ENCODE data around the gene TREM1. TPM values are rescaled to one million over a fixed set of nuclear protein-coding genes. Genes with fewer than 3 reads are reported as not detected.
A peak's percentile ranks its signal among the peaks of the same experiment; 100 is the strongest.

TREM1 gene
- total RNA-seq, 1 donor from 2014 or later: 0.20 TPM

DNA sequence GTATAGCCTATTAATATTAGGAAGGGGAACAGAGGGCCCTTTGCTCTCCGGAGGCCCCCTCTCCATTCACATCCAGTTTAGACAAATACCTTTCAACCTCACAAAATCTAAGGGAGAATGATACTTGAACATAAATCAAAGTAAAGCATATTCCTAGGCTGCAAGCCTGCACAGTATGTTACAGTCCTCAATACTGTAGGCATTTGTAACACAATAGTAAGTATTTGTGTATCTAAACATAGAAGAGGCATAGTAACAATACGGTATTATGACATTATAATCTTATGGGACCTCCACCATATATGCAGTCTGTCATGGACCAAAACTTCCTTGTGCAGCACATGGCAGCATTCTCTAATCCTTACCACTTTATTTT lies 2.3 kb upstream of the TREM1 start:
- no peak for FAIRE-seq
- Mint-ChIP-seq H3K9me3 (ENCODE audit: unreplicated experiment) (peaks cover 2% of the 10 kb centered on the region), H3K27me3 (ENCODE audit: low read depth, unreplicated experiment) (peaks cover 9% of the 10 kb centered on the region)

DNA sequence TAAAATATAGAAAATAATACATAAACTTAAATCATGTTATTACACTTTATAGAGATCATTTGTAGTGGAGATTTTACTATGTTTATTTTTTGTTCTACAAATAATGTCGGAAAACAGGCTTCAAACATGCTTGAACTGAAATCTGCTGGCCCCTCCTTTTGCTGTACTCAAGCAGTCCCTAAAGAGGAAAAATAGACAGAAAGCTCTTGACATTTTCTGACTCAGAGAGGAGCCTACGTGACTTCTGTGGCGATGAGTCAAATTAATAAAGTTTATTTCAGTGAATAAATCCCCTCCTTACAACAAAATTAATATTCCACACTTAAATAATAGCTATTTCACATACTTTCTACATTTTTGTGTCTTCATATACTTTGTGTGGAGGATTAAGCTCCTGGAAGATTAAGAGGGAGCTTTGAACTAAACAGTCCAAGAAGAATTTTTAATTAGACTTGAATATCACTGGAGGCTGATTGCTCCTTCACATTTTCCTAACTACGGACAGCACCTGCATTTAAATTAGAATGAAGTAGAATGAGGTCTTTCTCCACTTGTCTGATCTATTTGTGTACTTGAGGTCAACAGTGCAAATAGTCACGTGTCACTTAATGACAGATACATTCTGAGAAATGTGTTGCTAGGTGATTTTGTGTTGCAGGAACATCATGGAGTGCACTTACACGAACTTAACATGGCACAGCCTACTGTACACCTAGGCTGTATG lies 1.7 kb upstream of the TREM1 start:
- Histone ChIP-seq H3K4me1 (ENCODE audit: insufficient read depth, low read length) (no peaks in the 10 kb centered on the region), H3K79me2 (ENCODE audit: insufficient read depth, low read length) (no peaks in the 10 kb centered on the region), H3K27ac (ENCODE audit: low read depth, low read length) (no peak overlapping the region), H3K9ac (ENCODE audit: low read length) (no peak overlapping the region), H3K36me3 (ENCODE audit: insufficient read depth, low read length) (no peaks in the 10 kb centered on the region), H3K4me2 (ENCODE audit: low read length) (no peak overlapping the region), H3K9me3 (ENCODE audit: insufficient read depth, low read depth, low read length) (no peaks in the 10 kb centered on the region), H2AFZ (ENCODE audit: low read depth, low read length) (no peak overlapping the region), H3K4me3 (ENCODE audit: insufficient read depth, low read depth, low read length) (no peak overlapping the region), H4K20me1 (ENCODE audit: insufficient read depth, low read length) (no peaks in the 10 kb centered on the region), H3K27me3 (ENCODE audit: insufficient read depth, low read length) (peaks cover 4% of the 10 kb centered on the region)
- H3K4me1 Mint-ChIP-seq (ENCODE audit: low read depth, unreplicated experiment): peaks cover 10% of the 10 kb centered on the region
- FAIRE-seq: no peak
- peak overlapping the region; percentile 58 for H3K27ac Mint-ChIP-seq (ENCODE audit: unreplicated experiment)
- H3K36me3 Mint-ChIP-seq (ENCODE audit: low read depth, unreplicated experiment): no peaks in the 10 kb centered on the region
- peaks cover 9% of the 10 kb centered on the region for H3K27me3 Mint-ChIP-seq (ENCODE audit: low read depth, unreplicated experiment)
- H3K9me3 Mint-ChIP-seq (ENCODE audit: unreplicated experiment): peaks cover 2% of the 10 kb centered on the region
- TF ChIP-seq, protein P1, sequence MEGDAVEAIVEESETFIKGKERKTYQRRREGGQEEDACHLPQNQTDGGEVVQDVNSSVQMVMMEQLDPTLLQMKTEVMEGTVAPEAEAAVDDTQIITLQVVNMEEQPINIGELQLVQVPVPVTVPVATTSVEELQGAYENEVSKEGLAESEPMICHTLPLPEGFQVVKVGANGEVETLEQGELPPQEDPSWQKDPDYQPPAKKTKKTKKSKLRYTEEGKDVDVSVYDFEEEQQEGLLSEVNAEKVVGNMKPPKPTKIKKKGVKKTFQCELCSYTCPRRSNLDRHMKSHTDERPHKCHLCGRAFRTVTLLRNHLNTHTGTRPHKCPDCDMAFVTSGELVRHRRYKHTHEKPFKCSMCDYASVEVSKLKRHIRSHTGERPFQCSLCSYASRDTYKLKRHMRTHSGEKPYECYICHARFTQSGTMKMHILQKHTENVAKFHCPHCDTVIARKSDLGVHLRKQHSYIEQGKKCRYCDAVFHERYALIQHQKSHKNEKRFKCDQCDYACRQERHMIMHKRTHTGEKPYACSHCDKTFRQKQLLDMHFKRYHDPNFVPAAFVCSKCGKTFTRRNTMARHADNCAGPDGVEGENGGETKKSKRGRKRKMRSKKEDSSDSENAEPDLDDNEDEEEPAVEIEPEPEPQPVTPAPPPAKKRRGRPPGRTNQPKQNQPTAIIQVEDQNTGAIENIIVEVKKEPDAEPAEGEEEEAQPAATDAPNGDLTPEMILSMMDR (IDR thresholded peaks at IDR 0.05; ENCODE audit: insufficient read depth, low read depth, low read length): no peak
- no peak for TF ChIP-seq EZH2 (IDR thresholded peaks at IDR 0.05; ENCODE audit: insufficient read depth, low read length)
- no peak for DNase-seq (ENCODE audit: low read depth)
- H3K4me3 Mint-ChIP-seq (ENCODE audit: unreplicated experiment): no peak overlapping the region

More for the DNA sequence above, 2.3 kb upstream of the TREM1 start:
- Histone ChIP-seq H4K20me1 (ENCODE audit: insufficient read depth, low read length) (no peaks in the 10 kb centered on the region), H3K27me3 (ENCODE audit: insufficient read depth, low read length) (peaks cover 4% of the 10 kb centered on the region), H3K9me3 (ENCODE audit: insufficient read depth, low read depth, low read length) (no peaks in the 10 kb centered on the region), H3K36me3 (ENCODE audit: insufficient read depth, low read length) (no peaks in the 10 kb centered on the region), H3K4me1 (ENCODE audit: insufficient read depth, low read length) (no peaks in the 10 kb centered on the region), H2AFZ (ENCODE audit: low read depth, low read length) (no peak overlapping the region), H3K4me3 (ENCODE audit: insufficient read depth, low read depth, low read length) (no peak overlapping the region), H3K4me2 (ENCODE audit: low read length) (no peak overlapping the region), H3K27ac (ENCODE audit: low read depth, low read length) (no peak overlapping the region), H3K79me2 (ENCODE audit: insufficient read depth, low read length) (no peaks in the 10 kb centered on the region), H3K9ac (ENCODE audit: low read length) (no peak overlapping the region)
- TF ChIP-seq, protein P1 (IDR thresholded peaks at IDR 0.05; ENCODE audit: insufficient read depth, low read depth, low read length): no peak
- TF ChIP-seq EZH2 (IDR thresholded peaks at IDR 0.05; ENCODE audit: insufficient read depth, low read length): no peak
- Mint-ChIP-seq H3K27ac (ENCODE audit: unreplicated experiment) (peak overlapping the region; percentile 58), H3K4me3 (ENCODE audit: unreplicated experiment) (no peak overlapping the region), H3K36me3 (ENCODE audit: low read depth, unreplicated experiment) (no peaks in the 10 kb centered on the region), H3K4me1 (ENCODE audit: low read depth, unreplicated experiment) (peaks cover 10% of the 10 kb centered on the region)
- DNase-seq (ENCODE audit: low read depth): no peak

DNA sequence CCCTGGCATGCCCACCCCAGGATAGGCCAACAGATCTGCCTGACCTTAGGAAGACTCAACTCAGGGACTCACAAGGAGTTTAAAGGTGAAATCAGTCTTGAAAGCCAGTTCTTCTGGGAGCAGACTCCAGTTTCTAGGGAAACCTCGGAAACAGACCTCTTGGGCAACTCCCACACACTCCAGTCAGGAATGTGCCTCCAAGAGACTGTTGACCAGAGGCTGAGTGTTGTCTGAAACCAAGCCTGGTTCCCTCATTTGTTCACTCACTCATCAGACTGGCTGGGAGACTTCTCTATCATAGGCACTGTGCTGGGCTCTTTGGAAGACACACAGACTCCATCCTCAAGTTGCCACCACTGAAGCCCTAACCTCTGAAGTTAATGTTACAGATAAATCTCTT lies 1.8 kb downstream of the TREM1 start:
- H3K4me3 ChIP-seq (ENCODE audit: insufficient read depth, low read depth, low read length): no peak overlapping the region
- Mint-ChIP-seq H3K9me3 (ENCODE audit: unreplicated experiment) (peaks cover 9% of the 10 kb centered on the region), H3K4me1 (ENCODE audit: low read depth, unreplicated experiment) (peaks cover 8% of the 10 kb centered on the region), H3K27me3 (ENCODE audit: low read depth, unreplicated experiment) (peaks cover 11% of the 10 kb centered on the region), H3K36me3 (ENCODE audit: low read depth, unreplicated experiment) (no peaks in the 10 kb centered on the region), H3K27ac (ENCODE audit: unreplicated experiment) (peak overlapping the region; percentile 67), H3K4me3 (ENCODE audit: unreplicated experiment) (no peak overlapping the region)
- H3K4me2 ChIP-seq (ENCODE audit: low read length): no peak overlapping the region
- no peak overlapping the region for H3K9ac ChIP-seq (ENCODE audit: low read length)
- H3K27me3 ChIP-seq (ENCODE audit: insufficient read depth, low read length): peaks cover 4% of the 10 kb centered on the region
- H3K27ac ChIP-seq (ENCODE audit: low read depth, low read length): no peak overlapping the region
- no peaks in the 10 kb centered on the region for H4K20me1 ChIP-seq (ENCODE audit: insufficient read depth, low read length)
- DNase-seq (ENCODE audit: low read depth): peak; percentile 12
- no peaks in the 10 kb centered on the region for H3K36me3 ChIP-seq (ENCODE audit: insufficient read depth, low read length)
- FAIRE-seq: no peak
- TF ChIP-seq, protein P1 (IDR thresholded peaks at IDR 0.05; ENCODE audit: insufficient read depth, low read depth, low read length): no peak
- TF ChIP-seq EZH2 (IDR thresholded peaks at IDR 0.05; ENCODE audit: insufficient read depth, low read length): no peak
- no peaks in the 10 kb centered on the region for H3K4me1 ChIP-seq (ENCODE audit: insufficient read depth, low read length)
- H3K79me2 ChIP-seq (ENCODE audit: insufficient read depth, low read length): no peaks in the 10 kb centered on the region
- H3K9me3 ChIP-seq (ENCODE audit: insufficient read depth, low read depth, low read length): no peaks in the 10 kb centered on the region
- H2AFZ ChIP-seq (ENCODE audit: low read depth, low read length): no peak overlapping the region

All from astrocyte (in vitro differentiated cells and primary cell).